K562 (cell line): ENCODE measurements around the gene RRM2. TPM values are rescaled to one million over a fixed set of nuclear protein-coding genes. Genes with fewer than 3 reads are reported as not detected.

Experiments used
- FOXJ3 ChIP-seq: sonication (generic); formaldehyde crosslinking; IDR thresholded peaks from 2 replicates; pipeline ENCODE4 v1.4.0; 2020; ENCODE audit warnings: mild to moderate bottlenecking, missing genetic modification reagents
- HMGN3 ChIP-seq: IDR thresholded peaks from 2 replicates; pipeline ENCODE4 v1.6.1; 2011; ENCODE audit warnings: borderline replicate concordance, low read depth, mild to moderate bottlenecking, mixed read lengths, low read length; ENCODE audit not compliant: insufficient read length; ENCODE audit errors: extremely low read depth
- MAZ ChIP-seq, 2 experiments: fragments of 450-650 bp in 1 of 2; sonication (generic) in 1 of 2; formaldehyde crosslinking; IDR thresholded peaks in 1 of 2; conservative IDR thresholded peaks in 1 of 2; 2 replicates each; pipeline versions ENCODE4 v1.4.0 to v1.5.0; 2020; ENCODE audit warnings: mild to moderate bottlenecking in 1 of 2, missing genetic modification reagents in 1 of 2
- RCOR1 ChIP-seq, 2 experiments: IDR thresholded peaks; 2 replicates each; pipeline ENCODE4 v1.6.1; 2012; ENCODE audit warnings: low read depth in 2 of 2, low read length in 2 of 2, borderline replicate concordance in 1 of 2, improper control_type of control experiment in 1 of 2
- SMC3 ChIP-seq: conservative IDR thresholded peaks from 2 replicates; pipeline ENCODE4 v1.6.1; 2011; ENCODE audit warnings: low read depth, low read length, improper control_type of control experiment; ENCODE audit not compliant: insufficient read depth
- SPI1 ChIP-seq: IDR thresholded peaks from 2 replicates; pipeline ENCODE4 v1.6.1; 2011; ENCODE audit warnings: low read depth, low read length, control low read depth, borderline replicate concordance
- STAG1 ChIP-seq: sonication (generic); formaldehyde crosslinking; IDR thresholded peaks from 2 replicates; pipeline ENCODE4 v1.5.0; 2020; ENCODE audit warnings: missing genetic modification reagents, borderline replicate concordance
- ZKSCAN8 ChIP-seq: fragments of 200-800 bp; sonication (Bioruptor generic); IDR thresholded peaks from 2 replicates; pipeline ENCODE4 v1.6.1; 2016; ENCODE audit warnings: missing genetic modification characterization, missing compliant biosample characterization
- polyA plus RNA-seq, 8 experiments: library from polyadenylated mRNA; depleted of rRNA in 4 of 8; stranded (reverse) in 5 of 8; unstranded in 3 of 8; fragments of >200 nt; fragmentation: Nextera tagmentation in 2 of 8; fragmentation: Illumina TruSeq in 1 of 8; extraction: Ambion mirVana in 2 of 8; extraction: Trizol in 1 of 8; gene quantifications; 2 replicates each; pipeline versions ENCODE4 v1.2.1 to v1.2.3, GENCODE V29; 2011 to 2014; ENCODE audit warnings: inconsistent platforms in 1 of 8, missing spikeins in 1 of 8
- total RNA-seq, 7 experiments: library from RNA; depleted of rRNA in 6 of 7; stranded (reverse); fragments of >200 nt in 6 of 7; fragmentation: Illumina TruSeq in 2 of 7; extraction: Trizol in 2 of 7; gene quantifications; 2 replicates each; pipeline versions ENCODE4 v1.2.1 to v1.2.3, GENCODE V29; 2011 to 2021; ENCODE audit warnings: low replicate concordance in 1 of 7
- TF ChIP-seq, protein P1 (sequence below), 2 experiments: fragments of 450-650 bp; conservative IDR thresholded peaks; 2 replicates each; pipeline ENCODE4 v1.6.1; 2017; ENCODE audit warnings: mild to moderate bottlenecking in 2 of 2, moderate library complexity in 2 of 2
- TF ChIP-seq, protein P2 (sequence below): fragments of 450-650 bp; IDR thresholded peaks from 2 replicates; pipeline ENCODE4 v1.6.1; 2014; ENCODE audit warnings: low read depth, mild to moderate bottlenecking, moderate library complexity, borderline replicate concordance
- TF ChIP-seq, protein P3 (sequence below), 3 experiments: IDR thresholded peaks in 2 of 3; conservative IDR thresholded peaks in 1 of 3; 2 replicates each; pipeline ENCODE4 v1.5.1; 2011 to 2012; ENCODE audit warnings: low read length in 3 of 3, mild to moderate bottlenecking in 3 of 3, control low read depth in 2 of 3, improper control_type of control experiment in 1 of 3, inconsistent platforms in 1 of 3, low read depth in 1 of 3, mixed read lengths in 1 of 3, moderate library complexity in 1 of 3; ENCODE audit not compliant: insufficient read depth in 2 of 3
- TF ChIP-seq, protein P4 (sequence below): fragments of 450-650 bp; formaldehyde crosslinking; IDR thresholded peaks from 2 replicates; pipeline ENCODE4 v1.4.0; 2020; ENCODE audit warnings: mild to moderate bottlenecking, moderate library complexity
- TF ChIP-seq, protein P5 (sequence below): fragments of 200-800 bp; sonication (Bioruptor generic); IDR thresholded peaks from 2 replicates; pipeline ENCODE4 v1.6.1; 2017; ENCODE audit warnings: missing genetic modification characterization, missing compliant biosample characterization

Gene RRM2
- total and polyA plus RNA-seq, 9 of the 15 experiments (the other 6 are each of a cell fraction or from before 2014, with no cell fraction given), result 50.1 to 244 (median 128) TPM

DNA sequence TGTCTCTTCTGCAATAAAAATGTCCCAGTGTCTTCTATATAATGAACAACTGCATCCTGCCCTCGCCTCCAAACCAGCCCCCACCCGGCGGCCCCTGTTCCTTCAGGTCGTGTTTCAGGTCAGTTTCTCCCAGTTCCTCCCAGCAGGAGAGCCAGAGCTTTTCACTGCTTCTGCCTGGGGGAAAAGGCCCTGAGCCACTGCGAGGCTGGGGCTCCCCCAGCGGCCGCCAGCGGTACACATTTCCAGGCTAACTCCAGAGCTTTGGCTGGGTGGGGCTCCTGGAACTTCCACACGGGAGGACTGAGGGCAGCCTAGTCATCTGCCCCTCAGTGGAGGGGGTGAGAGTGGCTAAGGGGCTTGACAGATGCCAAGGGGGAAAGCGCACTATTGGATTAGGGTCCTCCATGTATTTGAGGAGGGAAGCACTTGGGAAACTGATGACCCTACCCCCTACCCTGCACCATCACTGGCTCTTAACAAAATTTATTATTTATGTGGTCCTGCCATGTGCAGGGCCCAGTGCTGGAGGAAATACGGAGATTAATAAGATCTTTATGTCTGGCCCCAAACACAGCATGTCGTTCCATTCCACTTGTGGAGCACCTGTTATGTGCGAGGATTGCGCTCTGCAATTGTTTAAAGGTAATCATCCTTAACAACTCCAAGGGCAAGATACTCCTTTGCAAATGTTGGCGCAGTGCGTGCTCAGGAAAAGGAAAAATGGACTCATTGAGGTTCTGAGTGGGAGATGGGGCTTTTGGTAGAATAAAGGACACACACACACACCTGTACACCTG, 25.0 kb upstream of the RRM2 start (continued):
- TF ChIP-seq, protein P1, sequence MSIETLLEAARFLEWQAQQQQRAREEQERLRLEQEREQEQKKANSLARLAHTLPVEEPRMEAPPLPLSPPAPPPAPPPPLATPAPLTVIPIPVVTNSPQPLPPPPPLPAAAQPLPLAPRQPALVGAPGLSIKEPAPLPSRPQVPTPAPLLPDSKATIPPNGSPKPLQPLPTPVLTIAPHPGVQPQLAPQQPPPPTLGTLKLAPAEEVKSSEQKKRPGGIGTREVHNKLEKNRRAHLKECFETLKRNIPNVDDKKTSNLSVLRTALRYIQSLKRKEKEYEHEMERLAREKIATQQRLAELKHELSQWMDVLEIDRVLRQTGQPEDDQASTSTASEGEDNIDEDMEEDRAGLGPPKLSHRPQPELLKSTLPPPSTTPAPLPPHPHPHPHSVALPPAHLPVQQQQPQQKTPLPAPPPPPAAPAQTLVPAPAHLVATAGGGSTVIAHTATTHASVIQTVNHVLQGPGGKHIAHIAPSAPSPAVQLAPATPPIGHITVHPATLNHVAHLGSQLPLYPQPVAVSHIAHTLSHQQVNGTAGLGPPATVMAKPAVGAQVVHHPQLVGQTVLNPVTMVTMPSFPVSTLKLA (conservative IDR thresholded peaks at IDR 0.05), result 0 out of 4 replicates have a peak, but pooled peaks of 1 of the 2 experiments have one; percentile 20
- TF ChIP-seq RCOR1 (IDR thresholded peaks at IDR 0.05; ENCODE audit: borderline replicate concordance in 1 of 2, low read depth in 2 of 2, low read length in 2 of 2) (peak in 1 of 2 experiments; percentile 55; a peak in 1 of 4 replicates), SMC3 (peak; percentile 48), STAG1 (CRISPR knock-in tag) (peak; percentile 50; the same call in 1 of the 2 replicates), MAZ (CRISPR knock-in tag; conservative IDR thresholded peaks at IDR 0.05 in 1 of 2, IDR thresholded peaks at IDR 0.05 in 1 of 2) (peak; percentile 30 to 76; a peak in 2 of 4 replicates), FOXJ3 (CRISPR knock-in tag) (no peak), SPI1 (peak; percentile 59; the same call in 1 of the 2 replicates), ZKSCAN8 (CRISPR knock-in tag) (no peak), HMGN3 (no peak)
- TF ChIP-seq, protein P2, sequence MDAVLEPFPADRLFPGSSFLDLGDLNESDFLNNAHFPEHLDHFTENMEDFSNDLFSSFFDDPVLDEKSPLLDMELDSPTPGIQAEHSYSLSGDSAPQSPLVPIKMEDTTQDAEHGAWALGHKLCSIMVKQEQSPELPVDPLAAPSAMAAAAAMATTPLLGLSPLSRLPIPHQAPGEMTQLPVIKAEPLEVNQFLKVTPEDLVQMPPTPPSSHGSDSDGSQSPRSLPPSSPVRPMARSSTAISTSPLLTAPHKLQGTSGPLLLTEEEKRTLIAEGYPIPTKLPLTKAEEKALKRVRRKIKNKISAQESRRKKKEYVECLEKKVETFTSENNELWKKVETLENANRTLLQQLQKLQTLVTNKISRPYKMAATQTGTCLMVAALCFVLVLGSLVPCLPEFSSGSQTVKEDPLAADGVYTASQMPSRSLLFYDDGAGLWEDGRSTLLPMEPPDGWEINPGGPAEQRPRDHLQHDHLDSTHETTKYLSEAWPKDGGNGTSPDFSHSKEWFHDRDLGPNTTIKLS, result peak; percentile 28; the same call in 1 of the 2 replicates
- TF ChIP-seq, protein P3, sequence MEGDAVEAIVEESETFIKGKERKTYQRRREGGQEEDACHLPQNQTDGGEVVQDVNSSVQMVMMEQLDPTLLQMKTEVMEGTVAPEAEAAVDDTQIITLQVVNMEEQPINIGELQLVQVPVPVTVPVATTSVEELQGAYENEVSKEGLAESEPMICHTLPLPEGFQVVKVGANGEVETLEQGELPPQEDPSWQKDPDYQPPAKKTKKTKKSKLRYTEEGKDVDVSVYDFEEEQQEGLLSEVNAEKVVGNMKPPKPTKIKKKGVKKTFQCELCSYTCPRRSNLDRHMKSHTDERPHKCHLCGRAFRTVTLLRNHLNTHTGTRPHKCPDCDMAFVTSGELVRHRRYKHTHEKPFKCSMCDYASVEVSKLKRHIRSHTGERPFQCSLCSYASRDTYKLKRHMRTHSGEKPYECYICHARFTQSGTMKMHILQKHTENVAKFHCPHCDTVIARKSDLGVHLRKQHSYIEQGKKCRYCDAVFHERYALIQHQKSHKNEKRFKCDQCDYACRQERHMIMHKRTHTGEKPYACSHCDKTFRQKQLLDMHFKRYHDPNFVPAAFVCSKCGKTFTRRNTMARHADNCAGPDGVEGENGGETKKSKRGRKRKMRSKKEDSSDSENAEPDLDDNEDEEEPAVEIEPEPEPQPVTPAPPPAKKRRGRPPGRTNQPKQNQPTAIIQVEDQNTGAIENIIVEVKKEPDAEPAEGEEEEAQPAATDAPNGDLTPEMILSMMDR (IDR thresholded peaks at IDR 0.05 in 2 of 3, conservative IDR thresholded peaks at IDR 0.05 in 1 of 3; ENCODE audit: insufficient read depth in 2 of 3, low read depth in 1 of 3, low read length in 3 of 3), result peak; percentile 93 to 97 (median 96)
- TF ChIP-seq, protein P4, sequence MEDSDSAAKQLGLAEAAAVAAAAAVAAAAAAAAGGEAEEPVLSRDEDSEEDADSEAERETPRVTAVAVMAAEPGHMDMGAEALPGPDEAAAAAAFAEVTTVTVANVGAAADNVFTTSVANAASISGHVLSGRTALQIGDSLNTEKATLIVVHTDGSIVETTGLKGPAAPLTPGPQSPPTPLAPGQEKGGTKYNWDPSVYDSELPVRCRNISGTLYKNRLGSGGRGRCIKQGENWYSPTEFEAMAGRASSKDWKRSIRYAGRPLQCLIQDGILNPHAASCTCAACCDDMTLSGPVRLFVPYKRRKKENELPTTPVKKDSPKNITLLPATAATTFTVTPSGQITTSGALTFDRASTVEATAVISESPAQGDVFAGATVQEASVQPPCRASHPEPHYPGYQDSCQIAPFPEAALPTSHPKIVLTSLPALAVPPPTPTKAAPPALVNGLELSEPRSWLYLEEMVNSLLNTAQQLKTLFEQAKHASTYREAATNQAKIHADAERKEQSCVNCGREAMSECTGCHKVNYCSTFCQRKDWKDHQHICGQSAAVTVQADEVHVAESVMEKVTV, result peak; percentile 50
- TF ChIP-seq, protein P5, sequence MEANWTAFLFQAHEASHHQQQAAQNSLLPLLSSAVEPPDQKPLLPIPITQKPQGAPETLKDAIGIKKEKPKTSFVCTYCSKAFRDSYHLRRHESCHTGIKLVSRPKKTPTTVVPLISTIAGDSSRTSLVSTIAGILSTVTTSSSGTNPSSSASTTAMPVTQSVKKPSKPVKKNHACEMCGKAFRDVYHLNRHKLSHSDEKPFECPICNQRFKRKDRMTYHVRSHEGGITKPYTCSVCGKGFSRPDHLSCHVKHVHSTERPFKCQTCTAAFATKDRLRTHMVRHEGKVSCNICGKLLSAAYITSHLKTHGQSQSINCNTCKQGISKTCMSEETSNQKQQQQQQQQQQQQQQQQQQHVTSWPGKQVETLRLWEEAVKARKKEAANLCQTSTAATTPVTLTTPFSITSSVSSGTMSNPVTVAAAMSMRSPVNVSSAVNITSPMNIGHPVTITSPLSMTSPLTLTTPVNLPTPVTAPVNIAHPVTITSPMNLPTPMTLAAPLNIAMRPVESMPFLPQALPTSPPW (CRISPR knock-in tag), result peak; percentile 19; the same call in 1 of the 2 replicates
